Measurements from ENCODE around the gene PARD3. TPM values are rescaled to one million over a fixed set of nuclear protein-coding genes. Genes with fewer than 3 reads are reported as not detected.
A peak's percentile ranks its signal among the peaks of the same experiment; 100 is the strongest.

PARD3 gene
- total RNA-seq, 1 donor from 2014 or later, result 51.2 TPM

DNA sequence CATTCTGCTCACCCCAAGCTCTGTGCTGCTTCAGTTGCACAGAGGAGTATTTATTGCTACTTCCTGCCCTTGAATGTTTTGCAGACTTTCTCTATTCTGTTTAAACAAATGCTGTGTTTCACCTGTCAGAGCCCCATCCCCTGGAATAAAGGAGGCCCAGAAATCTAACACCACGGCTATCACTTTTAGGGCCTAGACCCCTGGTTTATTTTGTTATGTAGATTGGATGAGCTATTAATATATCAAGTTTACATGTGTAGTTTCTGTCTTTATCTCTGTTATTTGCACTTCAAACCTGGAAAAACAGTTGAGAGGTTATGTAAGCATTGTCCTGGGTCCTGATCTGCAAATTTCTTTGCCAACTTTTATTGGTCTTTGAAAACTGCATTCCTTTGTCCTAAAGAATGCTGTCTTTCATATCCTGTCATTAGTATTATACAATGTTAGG is 630.1 kb downstream of the PARD3 start:
- peak overlapping the region; percentile 17 for H3K4me3 Mint-ChIP-seq
- no peak for DNase-seq (ENCODE audit: low read depth, low spot score)
- peak overlapping the region; percentile 63 for H3K27ac Mint-ChIP-seq (ENCODE audit: unreplicated experiment)

DNA sequence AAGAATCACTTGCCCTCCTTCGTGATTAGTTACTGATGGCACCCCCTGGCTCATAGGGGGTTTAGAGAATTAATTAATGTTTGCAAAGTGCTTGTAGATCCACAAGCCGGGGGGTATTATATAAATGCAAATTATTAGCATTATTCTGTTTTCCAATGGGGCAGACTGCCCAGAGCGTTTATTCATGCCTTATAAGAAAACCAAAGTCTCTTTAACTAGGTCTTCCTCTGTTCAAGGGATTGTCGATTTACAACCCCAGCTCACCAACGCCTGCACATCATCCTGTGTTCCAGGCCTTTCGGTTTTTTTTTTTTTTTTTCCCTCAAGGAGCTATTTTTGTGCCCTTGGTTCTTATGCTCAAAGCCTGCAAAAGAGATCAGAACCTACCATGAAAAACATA is 630.7 kb downstream of the PARD3 start:
- Mint-ChIP-seq H3K27ac (ENCODE audit: unreplicated experiment) (no peak overlapping the region), H3K27me3 (ENCODE audit: low read depth) (no peaks in the 10 kb centered on the region), H3K4me1 (peaks cover 66% of the 10 kb centered on the region), H3K4me3 (no peak overlapping the region), H3K36me3 (ENCODE audit: low read depth) (no peaks in the 10 kb centered on the region), H3K9me3 (no peaks in the 10 kb centered on the region)
- TF ChIP-seq, protein P1, sequence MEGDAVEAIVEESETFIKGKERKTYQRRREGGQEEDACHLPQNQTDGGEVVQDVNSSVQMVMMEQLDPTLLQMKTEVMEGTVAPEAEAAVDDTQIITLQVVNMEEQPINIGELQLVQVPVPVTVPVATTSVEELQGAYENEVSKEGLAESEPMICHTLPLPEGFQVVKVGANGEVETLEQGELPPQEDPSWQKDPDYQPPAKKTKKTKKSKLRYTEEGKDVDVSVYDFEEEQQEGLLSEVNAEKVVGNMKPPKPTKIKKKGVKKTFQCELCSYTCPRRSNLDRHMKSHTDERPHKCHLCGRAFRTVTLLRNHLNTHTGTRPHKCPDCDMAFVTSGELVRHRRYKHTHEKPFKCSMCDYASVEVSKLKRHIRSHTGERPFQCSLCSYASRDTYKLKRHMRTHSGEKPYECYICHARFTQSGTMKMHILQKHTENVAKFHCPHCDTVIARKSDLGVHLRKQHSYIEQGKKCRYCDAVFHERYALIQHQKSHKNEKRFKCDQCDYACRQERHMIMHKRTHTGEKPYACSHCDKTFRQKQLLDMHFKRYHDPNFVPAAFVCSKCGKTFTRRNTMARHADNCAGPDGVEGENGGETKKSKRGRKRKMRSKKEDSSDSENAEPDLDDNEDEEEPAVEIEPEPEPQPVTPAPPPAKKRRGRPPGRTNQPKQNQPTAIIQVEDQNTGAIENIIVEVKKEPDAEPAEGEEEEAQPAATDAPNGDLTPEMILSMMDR (conservative IDR thresholded peaks at IDR 0.05), result no peak
- DNase-seq (ENCODE audit: low read depth, low spot score), result no peak

More for the DNA sequence above, 630.1 kb downstream of the PARD3 start:
- no peaks in the 10 kb centered on the region for H3K36me3 Mint-ChIP-seq (ENCODE audit: low read depth)
- H3K27me3 Mint-ChIP-seq (ENCODE audit: low read depth), result no peaks in the 10 kb centered on the region
- H3K9me3 Mint-ChIP-seq, result no peaks in the 10 kb centered on the region
- TF ChIP-seq, protein P1 (conservative IDR thresholded peaks at IDR 0.05), result no peak
- H3K4me1 Mint-ChIP-seq, result peaks cover 69% of the 10 kb centered on the region

DNA sequence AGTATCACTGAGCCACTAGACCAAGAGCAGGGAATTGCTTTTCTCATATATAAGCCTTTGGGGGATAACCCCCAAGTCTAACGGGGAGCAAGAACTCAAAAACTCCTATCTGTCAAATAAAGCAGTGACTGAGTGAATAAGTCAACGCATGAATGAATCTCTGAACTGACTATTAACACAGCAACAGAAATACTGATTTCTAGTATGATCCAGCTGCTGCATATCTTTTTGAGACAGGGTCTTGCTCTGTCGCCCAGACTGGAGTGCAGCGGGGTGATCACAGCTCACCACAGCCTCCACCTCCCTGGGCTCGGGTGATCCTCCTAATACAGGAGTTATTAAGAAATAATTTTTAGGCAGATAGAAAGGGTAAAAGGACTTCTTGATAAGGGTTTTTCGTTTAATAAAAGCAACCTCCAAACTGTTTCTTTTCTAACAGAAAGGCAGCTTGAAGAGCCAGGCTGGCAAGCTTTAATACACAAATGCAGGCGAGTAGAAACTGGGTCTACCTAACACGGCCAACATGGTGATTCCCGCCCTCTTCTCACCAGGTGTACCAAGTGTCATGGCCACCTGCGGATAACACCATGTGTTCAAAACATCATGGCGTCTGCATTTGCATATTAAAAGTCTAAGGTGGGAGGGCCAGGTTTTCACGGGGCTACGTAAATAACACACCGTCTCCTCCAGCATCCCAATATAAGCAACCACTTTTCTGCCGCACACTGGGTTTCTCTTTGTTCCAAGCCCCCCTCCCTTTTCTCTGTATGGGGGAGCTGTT is 631.9 kb downstream of the PARD3 start:
- H3K9me3 Mint-ChIP-seq, result no peaks in the 10 kb centered on the region
- no peak overlapping the region for H3K4me3 Mint-ChIP-seq
- H3K4me1 Mint-ChIP-seq, result peaks cover 72% of the 10 kb centered on the region
- no peak for DNase-seq (ENCODE audit: low read depth, low spot score)
- no peaks in the 10 kb centered on the region for H3K36me3 Mint-ChIP-seq (ENCODE audit: low read depth)
- no peak overlapping the region for H3K27ac Mint-ChIP-seq (ENCODE audit: unreplicated experiment)
- no peaks in the 10 kb centered on the region for H3K27me3 Mint-ChIP-seq (ENCODE audit: low read depth)
- TF ChIP-seq, protein P1 (conservative IDR thresholded peaks at IDR 0.05), result no peak

DNA sequence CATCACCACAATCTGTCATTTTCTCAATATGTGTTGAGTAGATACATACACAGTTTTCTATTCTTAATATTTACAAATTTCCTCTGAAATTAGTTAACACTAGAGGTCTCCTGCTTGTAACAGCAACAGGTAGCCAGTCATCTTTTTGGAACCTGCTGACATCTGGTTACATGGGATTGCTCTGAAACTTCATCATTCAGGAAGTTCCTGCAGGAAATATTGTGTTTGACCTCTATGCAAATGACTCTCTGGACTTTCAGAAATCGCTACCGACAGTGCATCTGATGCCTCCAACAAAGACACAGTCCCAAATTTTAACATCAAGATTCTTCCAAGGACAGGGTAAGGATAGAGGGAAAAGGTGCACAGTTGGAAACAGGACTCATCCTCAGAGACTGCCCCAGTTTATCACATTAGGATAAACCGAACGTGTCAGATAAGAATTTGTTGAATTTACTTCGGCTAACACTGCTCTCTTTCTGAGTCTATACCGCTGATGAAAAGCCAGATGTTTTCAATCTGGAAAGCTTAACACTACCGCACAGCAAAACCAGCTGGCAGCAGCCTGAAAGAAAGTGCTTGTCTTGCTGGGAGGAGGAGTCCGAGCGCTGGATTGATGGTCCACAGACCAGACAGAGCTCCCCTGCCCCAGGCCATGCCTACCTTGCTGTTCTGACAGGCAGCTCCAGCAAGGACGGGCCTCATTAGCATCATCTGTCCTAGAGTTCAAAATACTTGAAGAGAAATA is 633.4 kb downstream of the PARD3 start:
- no peak for DNase-seq (ENCODE audit: low read depth, low spot score)
- peaks cover 72% of the 10 kb centered on the region for H3K4me1 Mint-ChIP-seq
- TF ChIP-seq, protein P1 (conservative IDR thresholded peaks at IDR 0.05), result no peak
- H3K9me3 Mint-ChIP-seq, result no peaks in the 10 kb centered on the region
- H3K36me3 Mint-ChIP-seq (ENCODE audit: low read depth), result no peaks in the 10 kb centered on the region
- H3K27ac Mint-ChIP-seq (ENCODE audit: unreplicated experiment), result no peak overlapping the region
- no peak overlapping the region for H3K4me3 Mint-ChIP-seq
- H3K27me3 Mint-ChIP-seq (ENCODE audit: low read depth), result no peaks in the 10 kb centered on the region

DNA sequence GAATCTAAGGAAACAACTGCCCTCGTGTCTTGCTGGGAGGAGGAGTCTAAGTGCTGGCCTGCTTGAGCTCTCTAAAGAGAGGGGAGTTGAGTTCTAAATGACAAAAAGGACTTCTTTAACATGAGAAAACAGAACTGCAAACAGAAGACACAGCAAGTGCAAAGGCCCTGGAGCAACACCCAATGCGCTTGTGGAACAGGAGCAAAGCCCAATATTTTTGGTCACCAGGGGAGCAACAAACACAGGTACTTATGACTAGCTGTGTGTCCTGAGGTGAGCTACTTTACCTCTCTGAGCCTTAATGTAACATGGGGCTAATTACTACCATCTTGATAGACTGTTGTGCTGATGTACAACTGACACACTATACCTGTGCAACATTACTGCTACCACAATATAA is 634.3 kb downstream of the PARD3 start:
- no peaks in the 10 kb centered on the region for H3K27me3 Mint-ChIP-seq (ENCODE audit: low read depth)
- no peak for DNase-seq (ENCODE audit: low read depth, low spot score)
- H3K36me3 Mint-ChIP-seq (ENCODE audit: low read depth), result no peaks in the 10 kb centered on the region
- no peak overlapping the region for H3K4me3 Mint-ChIP-seq
- peaks cover 75% of the 10 kb centered on the region for H3K4me1 Mint-ChIP-seq
- H3K9me3 Mint-ChIP-seq, result no peaks in the 10 kb centered on the region
- TF ChIP-seq, protein P1 (conservative IDR thresholded peaks at IDR 0.05), result no peak
- H3K27ac Mint-ChIP-seq (ENCODE audit: unreplicated experiment), result no peak overlapping the region

All from neural crest cell (in vitro differentiated cells).